GM12865 (cell line): ENCODE measurements around the gene PPTC7.

ENCODE experiments used
- DNase-seq: peaks from one replicate; pipeline ENCODE4 v3.0.0; 2010; ENCODE audit warnings: low read depth
- H3K4me3 ChIP-seq: 2 replicates; pipeline ENCODE4 v1.5.1; 2011; ENCODE audit warnings: mild to moderate bottlenecking, low read depth, low read length, control low read depth
- CTCF ChIP-seq: IDR thresholded peaks from 2 replicates; pipeline ENCODE4 v1.5.1; 2011; ENCODE audit warnings: low read length, control low read depth, low read depth, inconsistent platforms; ENCODE audit not compliant: insufficient read depth; ENCODE audit errors: missing control alignments

Gene PPTC7

GRCh38 chr12:110582276-110583136 is 612 bp downstream of the PPTC7 start:
- no peak for TF ChIP-seq CTCF
- peak; percentile 89 for DNase-seq
- H3K4me3 ChIP-seq, result peak overlapping the region; percentile 76

GRCh38 chr12:110581931-110582275 is 1.2 kb downstream of the PPTC7 start:
- peak overlapping the region; percentile 76 for H3K4me3 ChIP-seq
- TF ChIP-seq CTCF, result no peak
- no peak for DNase-seq

- peak overlapping the region; percentile 76 for H3K4me3 ChIP-seq
- TF ChIP-seq CTCF, result no peak
- DNase-seq, result peak; percentile 47
Measured at GRCh38 chr12:110579535-110580253, 3.4 kb downstream of the PPTC7 start.

GRCh38 chr12:110578694-110579534 is 4.2 kb downstream of the PPTC7 start:
- no peak for TF ChIP-seq CTCF
- DNase-seq, result peak; percentile 58
- H3K4me3 ChIP-seq, result peak overlapping the region; percentile 76

GRCh38 chr12:110577864-110578693 is 5.0 kb downstream of the PPTC7 start:
- peak overlapping the region; percentile 76 for H3K4me3 ChIP-seq
- peak; percentile 81 for DNase-seq
- no peak for TF ChIP-seq CTCF

GRCh38 chr12:110576504-110576903 is 6.6 kb downstream of the PPTC7 start:
- DNase-seq, result no peak
- no peak for TF ChIP-seq CTCF
- no peak overlapping the region for H3K4me3 ChIP-seq
